Measurements from ENCODE around the gene SLC39A6. TPM values are rescaled to one million over a fixed set of nuclear protein-coding genes. Genes with fewer than 3 reads are reported as not detected.

The SLC39A6 gene
- total and polyA plus RNA-seq, 2 donors (not counting 3 experiments of a cell fraction or from before 2014, with no cell fraction given), result 13.8 to 23.1 TPM

- Histone ChIP-seq H3K4me2 (ENCODE audit: insufficient read depth, low read length) (no peak overlapping the region), H3K27me3 (ENCODE audit: control insufficient read depth in 2 of 2, insufficient read depth in 2 of 2, low read length in 2 of 2) (peaks cover 0 to 3% of the 10 kb centered on the region in 2 experiments), H3K4me3 (replicated peaks in 1 of 3; ENCODE audit: insufficient read depth in 1 of 3, low read depth in 1 of 3, low read length in 3 of 3) (no peak overlapping the region), H3K36me3 (ENCODE audit: control insufficient read depth in 2 of 2, extremely low read depth in 1 of 2, insufficient read depth in 2 of 2, low read length in 2 of 2) (no peaks in the 10 kb centered on the region), H3K9me1 (replicated peaks; ENCODE audit: control insufficient read depth, extremely low read depth, insufficient read depth, low read length) (no peaks in the 10 kb centered on the region), H3K9ac (replicated peaks; ENCODE audit: extremely low read depth, insufficient read depth, low read length) (no peak overlapping the region), H4K20me1 (replicated peaks; ENCODE audit: control insufficient read depth, extremely low read depth, insufficient read depth, low read length) (no peaks in the 10 kb centered on the region), H2AFZ (ENCODE audit: low read depth, low read length) (no peak overlapping the region), H3K79me2 (ENCODE audit: control insufficient read depth, insufficient read depth, low read length) (no peaks in the 10 kb centered on the region), H3K4me1 (ENCODE audit: control insufficient read depth, extremely low read depth, insufficient read depth, low read length) (no peaks in the 10 kb centered on the region), H3K9me3 (replicated peaks; ENCODE audit: control insufficient read depth, insufficient read depth, low read length) (no peaks in the 10 kb centered on the region), H3K27ac (ENCODE audit: insufficient read depth, low read depth, low read length) (no peak overlapping the region)
- FAIRE-seq, result no peak
- DNase-seq (ENCODE audit: low read depth, low spot score), result no peak
- TF ChIP-seq CTCF (IDR thresholded peaks at IDR 0.05; ENCODE audit: extremely low read depth in 1 of 2, insufficient read depth in 1 of 2, low read depth in 1 of 2, low read length in 2 of 2), result no peak
- no TSS peak for BruUV-seq (replicated peaks)
- intact Hi-C loops (cut with micrococcal nuclease), result no loop called here
- CTCF ChIA-PET, result interaction anchor here (1.0 to 2.8 kb wide), 4 partner anchors 9 to 330 kb away, joined by 3 to 15 read pairs (median 12); no protein-coding TSS in a partner anchor
- dilution Hi-C loops (cut with MboI; ENCODE audit: extremely low pct_ligation_motif_present, low sequenced_read_pairs), result no loop called here
- POLR2A ChIA-PET, result no interaction called here
Observed at GRCh38 chr18:36086186-36086585, 43.0 kb downstream of the SLC39A6 start.

- intact Hi-C loops (cut with micrococcal nuclease) (no loop called here), dilution Hi-C loops (cut with MboI; ENCODE audit: extremely low pct_ligation_motif_present, low sequenced_read_pairs) (no loop called here)
- no peaks in the 10 kb centered on the region for H3K9me3 ChIP-seq (replicated peaks; ENCODE audit: control insufficient read depth, insufficient read depth, low read length)
- CTCF ChIA-PET, result interaction anchor here (2.2 to 2.8 kb wide), 3 partner anchors 10 to 199 kb away, joined by 11 to 15 read pairs (median 13); no protein-coding TSS in a partner anchor
- TF ChIP-seq MYC (IDR thresholded peaks at IDR 0.05; ENCODE audit: low read depth, low read length), result no peak
- no peak for TF ChIP-seq CTCF (IDR thresholded peaks at IDR 0.05; ENCODE audit: extremely low read depth in 1 of 2, insufficient read depth in 1 of 2, low read depth in 1 of 2, low read length in 2 of 2)
- TF ChIP-seq POLR2A (IDR thresholded peaks at IDR 0.05; ENCODE audit: low read depth, low read length), result no peak
- no peak for TF ChIP-seq MAX (IDR thresholded peaks at IDR 0.05; ENCODE audit: insufficient read depth, insufficient read length)
- TF ChIP-seq GATA2 (IDR thresholded peaks at IDR 0.05; ENCODE audit: insufficient read depth, insufficient read length, low read depth, low read length), result no peak
- TF ChIP-seq EZH2 (IDR thresholded peaks at IDR 0.05; ENCODE audit: borderline replicate concordance, low read depth, low read length, severe bottlenecking), result no peak
- TF ChIP-seq JUN (IDR thresholded peaks at IDR 0.05; ENCODE audit: borderline replicate concordance, insufficient read depth, insufficient read length, low read depth), result no peak
- no peak for TF ChIP-seq POLR2AphosphoS5 (IDR thresholded peaks at IDR 0.05; ENCODE audit: insufficient read depth, low read depth, low read length)
- no peak for TF ChIP-seq FOS (IDR thresholded peaks at IDR 0.05; ENCODE audit: borderline replicate concordance, insufficient read depth, low read length)
- no peaks in the 10 kb centered on the region for H3K9me1 ChIP-seq (replicated peaks; ENCODE audit: control insufficient read depth, extremely low read depth, insufficient read depth, low read length)
- DNase-seq (ENCODE audit: low read depth, low spot score) (no peak), FAIRE-seq (no peak)
- H3K27ac ChIP-seq (ENCODE audit: insufficient read depth, low read depth, low read length), result no peak overlapping the region
- H3K79me2 ChIP-seq (ENCODE audit: control insufficient read depth, insufficient read depth, low read length), result no peaks in the 10 kb centered on the region
- H3K9ac ChIP-seq (replicated peaks; ENCODE audit: extremely low read depth, insufficient read depth, low read length), result no peak overlapping the region
- H3K27me3 ChIP-seq (ENCODE audit: control insufficient read depth in 2 of 2, insufficient read depth in 2 of 2, low read length in 2 of 2), result peaks cover 0 to 3% of the 10 kb centered on the region in 2 experiments
- no peak overlapping the region for H2AFZ ChIP-seq (ENCODE audit: low read depth, low read length)
- H3K4me3 ChIP-seq (replicated peaks in 1 of 3; ENCODE audit: insufficient read depth in 1 of 3, low read depth in 1 of 3, low read length in 3 of 3), result no peak overlapping the region
- no TSS peak for BruUV-seq (replicated peaks)
- H3K4me2 ChIP-seq (ENCODE audit: insufficient read depth, low read length), result no peak overlapping the region
- POLR2A ChIA-PET, result no interaction called here
- no peaks in the 10 kb centered on the region for H3K4me1 ChIP-seq (ENCODE audit: control insufficient read depth, extremely low read depth, insufficient read depth, low read length)
- H3K36me3 ChIP-seq (ENCODE audit: control insufficient read depth in 2 of 2, extremely low read depth in 1 of 2, insufficient read depth in 2 of 2, low read length in 2 of 2), result no peaks in the 10 kb centered on the region
- no peaks in the 10 kb centered on the region for H4K20me1 ChIP-seq (replicated peaks; ENCODE audit: control insufficient read depth, extremely low read depth, insufficient read depth, low read length)
Observed at GRCh38 chr18:36085195-36085594, 43.9 kb downstream of the SLC39A6 start.
